COLO829 (cell line): ENCODE measurements around the gene DTYMK.
"Not testable (repeated sequence)": the region's sequence is repeated elsewhere in the genome, so short reads cannot be mapped to it uniquely, and the experiment has no call there.

Experiments
- DNase-seq: peaks from one replicate; pipeline ENCODE4 v3.0.0; 2012; ENCODE audit warnings: low spot score

DTYMK gene

GRCh38 chr2:241672243-241673188, 14.1 kb downstream of the DTYMK start:
- DNase-seq = no peak

- no peak for DNase-seq
These were observed 15.0 kb downstream of the DTYMK start for GRCh38 chr2:241671457-241672240.

- no peak for DNase-seq
These were observed 16.1 kb downstream of the DTYMK start for GRCh38 chr2:241670333-241671110.

- no peak for DNase-seq
These were observed 17.8 kb downstream of the DTYMK start for GRCh38 chr2:241668839-241669238.

GRCh38 chr2:241668354-241668753, 18.3 kb downstream of the DTYMK start:
- no peak for DNase-seq

GRCh38 chr2:241666627-241667400, 19.8 kb downstream of the DTYMK start:
- no peak for DNase-seq

GRCh38 chr2:241665731-241666440, 20.7 kb downstream of the DTYMK start:
- no peak for DNase-seq

- DNase-seq = not testable (repeated sequence)
These were observed 23.9 kb downstream of the DTYMK start for GRCh38 chr2:241662731-241663130.

GRCh38 chr2:241660593-241661213, 25.9 kb downstream of the DTYMK start:
- DNase-seq = no peak

- no peak for DNase-seq
These were observed 27.4 kb downstream of the DTYMK start for GRCh38 chr2:241659150-241659739.

- no peak for DNase-seq
These were observed 28.3 kb downstream of the DTYMK start for GRCh38 chr2:241658296-241658695.

GRCh38 chr2:241657786-241658254, 28.8 kb downstream of the DTYMK start:
- DNase-seq = no peak

GRCh38 chr2:241656190-241656741, 30.3 kb downstream of the DTYMK start:
- DNase-seq = no peak

GRCh38 chr2:241655516-241656189, 31.0 kb downstream of the DTYMK start:
- no peak for DNase-seq

GRCh38 chr2:241654551-241654950, 32.1 kb downstream of the DTYMK start:
- no peak for DNase-seq

GRCh38 chr2:241653210-241653750, 33.3 kb downstream of the DTYMK start:
- DNase-seq = no peak

GRCh38 chr2:241652722-241653121, 33.9 kb downstream of the DTYMK start:
- no peak for DNase-seq

GRCh38 chr2:241652142-241652541, 34.5 kb downstream of the DTYMK start:
- no peak for DNase-seq

GRCh38 chr2:241649927-241650326, 36.7 kb downstream of the DTYMK start:
- DNase-seq = no peak
